ENCODE results near the gene ACAD10.

Gene ACAD10

DNA sequence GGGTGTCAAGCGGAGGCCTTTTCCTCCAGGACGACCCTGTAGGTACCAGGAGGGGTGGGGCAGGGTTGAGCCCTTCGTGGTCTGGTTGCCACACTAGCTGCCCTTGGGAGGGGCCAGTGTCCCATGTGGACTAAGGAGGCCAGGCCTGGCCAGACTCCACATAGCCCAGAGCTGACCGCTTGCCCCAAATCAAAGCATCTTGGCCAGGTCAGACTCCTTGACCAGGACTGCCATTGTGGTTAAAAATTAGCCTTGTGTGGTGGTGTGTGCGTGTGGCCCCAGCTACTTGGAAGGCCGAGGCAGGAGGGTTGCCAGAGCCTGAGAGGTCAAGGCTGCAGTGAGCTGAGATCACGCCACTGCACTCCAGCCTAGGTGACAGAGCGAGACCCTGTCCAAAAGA, 105.7 kb downstream of the ACAD10 start:
- TF ChIP-seq TARDBP (IDR thresholded peaks at IDR 0.05) (no peak), NFRKB (IDR thresholded peaks at IDR 0.05) (no peak), FOXK2 (IDR thresholded peaks at IDR 0.05) (no peak)
- ChIA-PET POLR2A (no interaction called here), CTCF (interaction anchor here (0.7 kb wide), 1 partner anchor 99 kb away, joined by 3 read pairs; no protein-coding TSS in a partner anchor)
- DNase-seq (ENCODE audit: extremely low spot score), result no peak

DNA sequence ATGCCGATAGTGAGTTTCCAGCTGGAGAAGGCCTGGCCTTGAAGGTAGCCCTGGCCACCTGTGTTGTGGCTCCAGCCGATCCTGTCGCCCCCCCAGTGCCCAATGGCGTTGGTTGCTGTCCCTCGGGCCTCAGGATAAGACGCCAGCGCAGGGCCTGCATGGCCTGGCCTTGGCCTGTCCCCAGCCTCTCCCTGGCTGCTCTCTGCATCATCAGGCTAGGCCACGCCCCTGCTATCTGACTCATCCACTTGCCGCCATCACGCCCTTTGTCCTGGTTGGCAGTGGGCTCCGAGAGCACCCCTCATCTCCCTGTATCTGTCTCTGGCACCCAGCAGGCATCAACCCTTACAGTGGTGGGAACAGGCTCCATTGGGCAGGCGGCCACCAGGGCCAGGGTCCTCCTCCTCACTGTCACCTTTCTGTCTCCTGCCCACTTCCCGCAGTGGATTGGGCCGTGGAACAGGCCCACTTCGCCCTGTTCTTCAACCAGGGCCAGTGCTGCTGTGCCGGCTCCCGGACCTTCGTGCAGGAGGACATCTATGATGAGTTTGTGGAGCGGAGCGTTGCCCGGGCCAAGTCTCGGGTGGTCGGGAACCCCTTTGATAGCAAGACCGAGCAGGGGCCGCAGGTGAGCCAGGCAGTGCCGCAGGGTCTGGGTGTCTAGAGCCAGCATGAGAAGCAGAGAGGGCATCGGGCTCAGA, 106.5 kb downstream of the ACAD10 start:
- TF ChIP-seq SP1 (IDR thresholded peaks at IDR 0.05) (no peak), CTBP1 (IDR thresholded peaks at IDR 0.05; ENCODE audit: borderline replicate concordance) (no peak), NFRKB (IDR thresholded peaks at IDR 0.05) (no peak), FOXM1 (IDR thresholded peaks at IDR 0.05; ENCODE audit: borderline replicate concordance) (no peak), SUZ12 (IDR thresholded peaks at IDR 0.05) (no peak), ARNT (IDR thresholded peaks at IDR 0.05) (no peak), PKNOX1 (IDR thresholded peaks at IDR 0.05) (no peak), LEF1 (IDR thresholded peaks at IDR 0.05; ENCODE audit: borderline replicate concordance) (no peak), ELF4 (IDR thresholded peaks at IDR 0.05) (no peak)
- POLR2A ChIA-PET, result no interaction called here
- DNase-seq (ENCODE audit: extremely low spot score), result no peak
- CTCF ChIA-PET, result no interaction called here

DNA sequence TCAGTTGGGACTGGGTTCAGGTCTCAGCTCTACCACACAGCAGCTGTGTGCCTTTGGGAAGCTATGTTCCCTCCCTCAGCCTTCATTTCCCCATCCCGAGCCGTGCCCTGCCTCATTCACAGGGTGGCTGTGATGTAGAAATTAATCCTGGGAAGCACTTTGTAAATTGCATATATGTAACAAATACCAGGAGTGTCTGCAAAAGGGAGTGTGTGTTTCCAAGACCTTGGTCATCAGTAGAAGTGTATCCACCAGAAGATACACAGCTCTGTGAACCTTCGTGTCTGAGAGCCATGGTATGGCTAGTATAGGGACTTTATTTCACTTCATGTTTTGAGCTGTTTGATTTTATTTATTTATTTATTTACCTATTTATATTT, 107.0 kb downstream of the ACAD10 start:
- TF ChIP-seq NFRKB (IDR thresholded peaks at IDR 0.05) (no peak), FOXK2 (IDR thresholded peaks at IDR 0.05) (no peak), ZNF384 (IDR thresholded peaks at IDR 0.05) (no peak), HDGF (IDR thresholded peaks at IDR 0.05; ENCODE audit: borderline replicate concordance) (no peak), ARNT (IDR thresholded peaks at IDR 0.05) (no peak), FOXM1 (IDR thresholded peaks at IDR 0.05; ENCODE audit: borderline replicate concordance) (no peak), L3MBTL2 (conservative IDR thresholded peaks at IDR 0.05) (no peak), SUZ12 (IDR thresholded peaks at IDR 0.05) (no peak), SP1 (IDR thresholded peaks at IDR 0.05) (no peak), BHLHE40 (IDR thresholded peaks at IDR 0.05; ENCODE audit: borderline replicate concordance) (no peak), CTBP1 (IDR thresholded peaks at IDR 0.05; ENCODE audit: borderline replicate concordance) (no peak), TARDBP (IDR thresholded peaks at IDR 0.05) (no peak), FOXA1 (IDR thresholded peaks at IDR 0.05) (no peak), LEF1 (IDR thresholded peaks at IDR 0.05; ENCODE audit: borderline replicate concordance) (no peak), ELF4 (IDR thresholded peaks at IDR 0.05) (no peak), PKNOX1 (IDR thresholded peaks at IDR 0.05) (no peak)
- no peak for DNase-seq (ENCODE audit: extremely low spot score)
- ChIA-PET POLR2A (no interaction called here), CTCF (no interaction called here)

DNA sequence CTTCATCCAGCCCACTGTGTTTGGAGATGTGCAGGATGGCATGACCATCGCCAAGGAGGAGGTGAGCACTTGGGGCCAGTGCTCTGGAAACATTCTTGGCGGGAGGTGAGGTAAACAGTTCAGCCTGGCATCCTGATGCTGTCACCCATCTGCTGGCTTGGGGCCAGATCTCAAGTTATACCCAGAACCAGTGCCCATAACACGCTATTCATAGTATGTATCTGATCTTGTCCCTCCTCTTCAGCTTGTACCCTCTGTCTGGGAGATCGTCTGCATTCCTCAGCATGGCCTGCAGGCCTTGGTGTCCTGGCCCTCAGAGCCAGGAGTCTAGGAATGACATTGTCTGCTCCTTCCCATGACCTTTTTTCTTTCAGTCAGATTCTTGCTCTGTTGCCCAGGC, 112.3 kb downstream of the ACAD10 start:
- ChIA-PET CTCF (no interaction called here), POLR2A (no interaction called here)
- no peak for TF ChIP-seq SUZ12 (IDR thresholded peaks at IDR 0.05)
- TF ChIP-seq SP1 (IDR thresholded peaks at IDR 0.05), result no peak
- no peak for TF ChIP-seq BHLHE40 (IDR thresholded peaks at IDR 0.05; ENCODE audit: borderline replicate concordance)
- no peak for TF ChIP-seq FOXK2 (IDR thresholded peaks at IDR 0.05)
- no peak for TF ChIP-seq PKNOX1 (IDR thresholded peaks at IDR 0.05)
- no peak for TF ChIP-seq CTBP1 (IDR thresholded peaks at IDR 0.05; ENCODE audit: borderline replicate concordance)
- TF ChIP-seq L3MBTL2 (conservative IDR thresholded peaks at IDR 0.05), result no peak
- TF ChIP-seq LEF1 (IDR thresholded peaks at IDR 0.05; ENCODE audit: borderline replicate concordance), result no peak
- TF ChIP-seq TARDBP (IDR thresholded peaks at IDR 0.05), result no peak
- no peak for TF ChIP-seq ELF4 (IDR thresholded peaks at IDR 0.05)
- no peak for TF ChIP-seq HDGF (IDR thresholded peaks at IDR 0.05; ENCODE audit: borderline replicate concordance)
- TF ChIP-seq ZNF384 (IDR thresholded peaks at IDR 0.05), result no peak
- TF ChIP-seq FOXM1 (IDR thresholded peaks at IDR 0.05; ENCODE audit: borderline replicate concordance), result no peak
- DNase-seq (ENCODE audit: extremely low spot score), result no peak

DNA sequence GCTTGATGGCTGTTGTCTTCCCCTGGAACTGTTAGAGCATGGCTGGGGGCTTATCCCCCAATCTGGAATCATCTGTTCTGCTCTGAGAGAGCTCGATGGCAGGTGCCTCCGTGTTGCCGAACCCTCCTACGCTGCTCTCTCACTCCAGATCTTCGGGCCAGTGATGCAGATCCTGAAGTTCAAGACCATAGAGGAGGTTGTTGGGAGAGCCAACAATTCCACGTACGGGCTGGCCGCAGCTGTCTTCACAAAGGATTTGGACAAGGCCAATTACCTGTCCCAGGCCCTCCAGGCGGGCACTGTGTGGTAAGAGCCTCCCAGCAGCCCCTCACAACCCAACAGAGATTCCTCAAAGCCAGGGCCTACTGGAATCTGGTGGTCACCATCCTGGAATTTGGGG, 113.9 kb downstream of the ACAD10 start:
- DNase-seq (ENCODE audit: extremely low spot score), result no peak
- no peak for TF ChIP-seq ARNT (IDR thresholded peaks at IDR 0.05)
- no peak for TF ChIP-seq FOXM1 (IDR thresholded peaks at IDR 0.05; ENCODE audit: borderline replicate concordance)
- TF ChIP-seq NFRKB (IDR thresholded peaks at IDR 0.05), result no peak
- TF ChIP-seq ZNF384 (IDR thresholded peaks at IDR 0.05), result no peak
- TF ChIP-seq SP1 (IDR thresholded peaks at IDR 0.05), result no peak
- no peak for TF ChIP-seq FOXK2 (IDR thresholded peaks at IDR 0.05)
- no peak for TF ChIP-seq FOXA1 (IDR thresholded peaks at IDR 0.05)
- no peak for TF ChIP-seq ELF4 (IDR thresholded peaks at IDR 0.05)
- no peak for TF ChIP-seq SUZ12 (IDR thresholded peaks at IDR 0.05)
- TF ChIP-seq CTBP1 (IDR thresholded peaks at IDR 0.05; ENCODE audit: borderline replicate concordance), result no peak
- TF ChIP-seq TARDBP (IDR thresholded peaks at IDR 0.05), result no peak
- POLR2A ChIA-PET, result no interaction called here
- CTCF ChIA-PET, result interaction anchor here (0.8 to 1.2 kb wide), 2 partner anchors 13 to 124 kb away, joined by 3 to 4 read pairs; no protein-coding TSS in a partner anchor

- TF ChIP-seq LEF1 (IDR thresholded peaks at IDR 0.05; ENCODE audit: borderline replicate concordance) (no peak), SP1 (IDR thresholded peaks at IDR 0.05) (no peak), NFRKB (IDR thresholded peaks at IDR 0.05) (no peak), L3MBTL2 (conservative IDR thresholded peaks at IDR 0.05) (no peak), BHLHE40 (IDR thresholded peaks at IDR 0.05; ENCODE audit: borderline replicate concordance) (no peak), FOXA1 (IDR thresholded peaks at IDR 0.05) (no peak), ELF4 (IDR thresholded peaks at IDR 0.05) (no peak), PKNOX1 (IDR thresholded peaks at IDR 0.05) (no peak), TARDBP (IDR thresholded peaks at IDR 0.05) (no peak), CTBP1 (IDR thresholded peaks at IDR 0.05; ENCODE audit: borderline replicate concordance) (no peak), FOXK2 (IDR thresholded peaks at IDR 0.05) (no peak), SUZ12 (IDR thresholded peaks at IDR 0.05) (no peak), ARNT (IDR thresholded peaks at IDR 0.05) (no peak), HDGF (IDR thresholded peaks at IDR 0.05; ENCODE audit: borderline replicate concordance) (no peak), ZNF384 (IDR thresholded peaks at IDR 0.05) (no peak), FOXM1 (IDR thresholded peaks at IDR 0.05; ENCODE audit: borderline replicate concordance) (no peak)
- no peak for DNase-seq (ENCODE audit: extremely low spot score)
- ChIA-PET POLR2A (no interaction called here), CTCF (no interaction called here)
Observed at GRCh38 chr12:111803038-111803626, 117.3 kb downstream of the ACAD10 start.

All from HEK293T (cell line).